Activated CD4-positive, alpha-beta T cell treated with anti-CD3 and anti-CD28 coated beads, Interleukin-2, amount 50 U/mL, for 1 hour (primary cell): ENCODE results near the gene RNU6-9.

ENCODE experiments used
- DNase-seq: peaks from one replicate; pipeline ENCODE4 v3.0.0-alpha.2; 2020

Gene RNU6-9

DNA sequence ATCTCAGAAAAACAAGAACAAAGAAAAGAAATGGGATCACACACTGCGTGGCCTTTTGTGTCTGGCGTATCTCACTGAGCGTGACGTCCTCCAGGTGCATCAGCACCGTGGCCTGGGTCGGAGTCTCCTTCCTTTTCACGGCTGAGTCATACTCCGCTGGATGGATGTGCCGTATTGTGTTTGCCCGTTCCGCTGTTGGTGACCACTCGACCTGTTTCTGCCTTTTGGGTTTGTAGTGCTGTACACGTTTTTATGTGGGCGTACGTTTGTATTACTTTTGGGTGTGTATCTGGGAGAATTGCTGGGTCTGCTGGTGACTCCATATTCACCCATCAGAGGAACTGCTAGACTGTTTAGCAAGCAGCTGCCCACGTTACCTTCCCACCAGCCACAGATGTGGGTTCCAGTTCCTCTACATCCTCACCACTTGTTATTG lies 44.0 kb downstream of the RNU6-9 start:
- DNase-seq: no peak

DNA sequence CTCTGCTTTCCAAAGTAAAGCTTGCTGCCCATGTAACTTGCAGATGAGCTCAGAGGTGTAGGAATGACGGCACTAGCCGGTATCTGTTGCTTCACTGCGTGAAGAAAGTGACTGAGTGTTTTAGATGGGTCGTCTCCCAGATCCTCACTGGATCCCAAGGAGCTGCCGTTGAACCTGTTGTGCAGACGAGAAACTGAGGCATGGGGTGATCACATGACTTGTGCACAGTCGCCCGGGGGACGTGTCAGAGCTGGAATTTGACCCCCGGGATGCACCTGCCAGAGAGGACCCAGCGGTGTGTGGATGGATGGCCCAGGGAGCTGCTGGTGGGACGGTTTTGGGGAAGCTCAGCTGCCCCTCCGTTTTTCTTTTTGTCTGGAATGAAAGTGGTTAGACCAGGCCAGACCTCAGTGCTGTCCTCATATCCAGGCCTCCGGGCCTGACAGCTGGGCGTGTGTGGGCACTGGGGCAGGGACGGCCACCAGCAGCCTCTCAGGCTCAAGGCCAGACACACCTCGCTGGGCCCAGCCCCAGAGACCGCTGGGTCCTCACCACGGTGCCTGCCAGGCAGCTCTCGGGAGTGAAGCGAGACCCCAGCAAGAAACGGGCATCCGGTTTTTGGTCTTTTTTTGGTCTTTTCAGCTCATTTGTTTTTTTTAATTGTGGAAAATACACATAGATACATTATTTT lies 45.1 kb downstream of the RNU6-9 start:
- no peak for DNase-seq

DNA sequence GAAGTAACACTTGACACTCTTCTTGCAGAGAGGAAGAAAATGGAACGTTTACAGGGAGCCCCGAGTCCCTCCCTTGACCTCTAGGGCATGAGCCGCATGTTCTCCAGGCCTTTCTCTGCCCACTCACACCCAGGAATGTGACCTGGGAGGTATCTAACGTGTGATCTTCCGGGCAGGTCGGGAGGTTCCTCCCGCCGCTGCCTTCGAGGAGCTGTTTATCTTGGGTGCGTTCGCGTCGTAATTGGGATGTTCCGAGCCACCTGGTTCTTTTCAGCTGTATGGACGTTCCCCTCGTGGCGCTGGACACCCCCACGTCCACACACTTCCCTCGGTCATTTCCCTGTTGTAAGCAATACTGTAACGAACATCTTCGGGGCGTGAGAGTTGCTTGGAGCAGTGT lies 46.2 kb downstream of the RNU6-9 start:
- no peak for DNase-seq

DNA sequence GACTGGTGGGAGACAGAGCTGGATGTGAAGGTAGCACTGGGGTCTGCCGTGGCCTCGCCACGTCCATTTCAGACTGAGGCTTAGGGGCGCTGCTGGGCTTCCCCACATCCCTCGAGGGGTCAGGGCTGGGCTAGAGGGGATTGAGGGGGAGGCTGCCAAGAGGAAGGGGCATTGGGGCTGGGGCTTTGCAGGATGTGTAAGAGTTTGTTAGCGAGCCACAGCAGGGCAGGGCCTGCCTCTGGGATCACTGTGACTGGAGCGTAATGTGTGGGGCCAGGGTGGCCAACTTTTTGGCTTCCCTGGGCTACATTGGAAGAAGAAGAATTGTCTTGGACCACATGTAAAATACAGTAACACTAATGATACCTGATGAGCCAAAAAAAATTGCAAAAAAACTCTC lies 46.6 kb downstream of the RNU6-9 start:
- no peak for DNase-seq

DNA sequence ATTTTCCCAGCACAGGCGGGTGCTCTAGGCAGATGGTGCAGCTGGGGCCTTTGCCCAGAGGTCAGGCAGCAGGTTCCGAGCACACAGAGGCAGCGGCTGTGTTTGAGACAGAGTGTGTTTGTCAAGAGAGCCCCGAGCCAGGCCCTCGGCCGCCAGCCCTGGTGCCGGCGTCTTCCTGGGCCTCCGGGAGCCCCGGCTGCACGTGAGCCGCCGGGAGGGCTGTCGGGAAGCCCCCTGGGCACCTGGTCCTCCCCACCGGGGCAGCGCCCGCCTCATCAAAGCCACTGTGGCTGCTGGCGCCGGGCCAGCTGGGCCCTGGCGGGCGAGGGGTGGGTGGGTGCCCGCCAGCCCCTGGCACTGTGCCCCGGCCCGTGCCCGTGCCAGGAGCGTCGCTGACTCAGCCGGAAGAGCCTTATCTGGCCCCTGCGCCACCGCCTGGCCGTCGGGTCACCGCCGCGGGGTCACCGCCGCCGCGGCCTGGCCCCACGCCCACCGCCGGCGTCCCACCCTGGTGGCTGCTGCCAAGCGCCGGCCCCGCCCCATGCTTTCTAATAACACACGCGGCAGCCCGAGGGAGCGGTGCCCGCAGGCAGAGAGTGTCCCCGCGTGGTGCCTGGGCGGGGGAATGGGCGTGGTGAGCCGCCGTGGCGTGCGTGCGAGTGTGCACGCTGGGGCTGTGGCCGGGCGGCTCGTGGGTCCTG lies 47.5 kb downstream of the RNU6-9 start:
- peak; percentile 68 for DNase-seq

DNA sequence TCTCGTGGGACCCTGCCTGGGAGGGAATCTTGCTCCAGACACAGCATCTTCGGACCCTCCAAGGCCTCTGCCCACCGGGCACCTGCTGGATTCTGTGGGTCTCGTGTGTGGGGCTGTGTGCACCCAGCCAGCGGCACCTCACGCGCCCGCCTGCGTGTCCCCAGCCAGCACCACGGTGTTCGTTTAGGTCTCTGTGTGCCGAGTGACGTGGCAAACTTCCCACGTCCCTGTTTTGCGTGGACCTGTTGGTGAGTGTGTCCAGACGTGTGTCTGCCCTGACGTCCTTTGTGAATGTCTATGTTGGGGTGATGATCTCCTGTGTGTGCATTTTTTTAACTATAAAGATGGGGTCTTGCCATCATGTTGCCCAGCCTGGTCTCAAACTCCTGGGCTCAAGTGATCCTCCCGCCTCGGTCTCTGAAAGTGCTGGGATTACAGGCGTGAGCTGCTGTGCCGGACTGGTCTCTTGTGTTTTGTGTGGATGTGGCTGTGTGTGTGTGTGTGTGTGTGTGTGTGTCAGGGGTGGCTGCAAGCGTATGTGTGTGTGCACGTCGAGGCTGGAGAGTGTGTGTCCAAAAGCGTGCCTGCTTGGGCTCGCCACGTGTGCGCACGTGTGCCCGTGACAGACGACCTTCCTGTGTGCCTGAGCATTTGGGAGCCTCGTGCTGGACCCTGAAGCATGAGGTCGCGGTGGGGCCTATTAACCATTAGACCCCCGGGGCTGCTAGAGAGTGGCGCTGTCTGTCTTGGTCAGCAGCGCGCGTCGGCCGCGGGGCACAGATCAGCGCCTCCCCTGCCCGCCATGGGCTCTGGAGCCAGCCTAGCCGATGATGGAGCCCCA lies 48.2 kb downstream of the RNU6-9 start:
- no peak for DNase-seq

DNA sequence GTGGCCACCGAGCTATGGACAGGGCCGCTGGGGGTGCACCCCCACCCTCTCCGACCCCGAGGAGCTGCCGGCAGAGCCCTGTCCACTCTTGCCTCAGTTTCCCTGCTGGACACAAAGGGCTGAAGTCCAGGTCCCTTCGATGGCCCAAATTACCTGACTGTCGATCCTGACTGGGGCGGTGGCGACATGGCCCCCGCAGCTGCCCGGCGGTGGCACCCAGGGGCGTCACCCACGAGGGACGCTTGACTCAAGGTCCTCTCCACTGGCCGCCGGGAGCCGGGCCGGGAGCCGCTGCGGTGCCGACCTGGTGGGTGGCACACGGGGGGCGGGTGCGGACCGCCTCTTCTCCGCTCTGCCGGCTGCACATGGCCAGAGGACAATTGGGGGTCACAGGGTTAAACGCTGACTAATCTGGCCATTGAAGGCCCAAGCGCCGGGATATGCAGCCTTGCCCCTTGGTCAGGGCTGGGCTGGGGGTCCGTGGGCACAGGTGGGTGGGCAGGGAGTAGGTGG lies 48.9 kb downstream of the RNU6-9 start:
- no peak for DNase-seq
